Measurements from ENCODE around the gene CFAP299. TPM values are rescaled to one million over a fixed set of nuclear protein-coding genes. Genes with fewer than 3 reads are reported as not detected.
A peak's percentile ranks its signal among the peaks of the same experiment; 100 is the strongest.

Gene CFAP299
- total RNA-seq, 1 experiment from 2014 or later = not detected

- TF ChIP-seq CTCF (conservative IDR thresholded peaks at IDR 0.05; ENCODE audit: low read depth, low read length) = peak; percentile 43
- no peak for TF ChIP-seq EZH2 (IDR thresholded peaks at IDR 0.05; ENCODE audit: borderline replicate concordance, low read depth, low read length, poor library complexity, severe bottlenecking)
- no peak overlapping the region for H3K4me3 ChIP-seq (ENCODE audit: low read depth, low read length, poor library complexity, severe bottlenecking)
- BruUV-seq (replicated peaks) = no TSS peak
- H3K27ac ChIP-seq (ENCODE audit: low read depth, low read length, poor library complexity, severe bottlenecking) = no peak overlapping the region
- peaks cover 6% of the 10 kb centered on the region for H3K27me3 ChIP-seq (replicated peaks; ENCODE audit: insufficient read depth, low read depth, low read length, poor library complexity)
- no peaks in the 10 kb centered on the region for H3K4me1 ChIP-seq (ENCODE audit: insufficient read depth, low read length, poor library complexity, severe bottlenecking)
- ChIA-PET POLR2A (ENCODE audit: low non-redundant PET) (no interaction called here), CTCF (no interaction called here)
- H3K9me3 ChIP-seq (ENCODE audit: low read depth, low read length, poor library complexity, severe bottlenecking) = no peaks in the 10 kb centered on the region
- intact Hi-C loops (cut with micrococcal nuclease; ENCODE audit: unreplicated experiment) = loop anchor here (2.0 to 5.0 kb wide), 2 partner anchors 629 to 691 kb away; no protein-coding TSS in a partner anchor
- H3K36me3 ChIP-seq (ENCODE audit: insufficient read depth, low read length, poor library complexity, severe bottlenecking) = no peaks in the 10 kb centered on the region
- DNase-seq (ENCODE audit: low spot score) = peak; percentile 14
These were observed 25.9 kb downstream of the CFAP299 start for GRCh38 chr4:80361329-80361900.

- POLR2A ChIA-PET (ENCODE audit: low non-redundant PET) = no interaction called here
- DNase-seq (ENCODE audit: low spot score) = peak; percentile 29
These were observed 27.1 kb downstream of the CFAP299 start for GRCh38 chr4:80362578-80363181.

GRCh38 chr4:80365928-80366327 lies 30.4 kb downstream of the CFAP299 start:
- TF ChIP-seq EZH2 (IDR thresholded peaks at IDR 0.05; ENCODE audit: borderline replicate concordance, low read depth, low read length, poor library complexity, severe bottlenecking) = no peak
- peak; percentile 56 for TF ChIP-seq CTCF (conservative IDR thresholded peaks at IDR 0.05; ENCODE audit: low read depth, low read length)
- Histone ChIP-seq H3K27ac (ENCODE audit: low read depth, low read length, poor library complexity, severe bottlenecking) (no peak overlapping the region), H3K4me3 (ENCODE audit: low read depth, low read length, poor library complexity, severe bottlenecking) (no peak overlapping the region), H3K4me1 (ENCODE audit: insufficient read depth, low read length, poor library complexity, severe bottlenecking) (no peaks in the 10 kb centered on the region), H3K36me3 (ENCODE audit: insufficient read depth, low read length, poor library complexity, severe bottlenecking) (no peaks in the 10 kb centered on the region), H3K27me3 (replicated peaks; ENCODE audit: insufficient read depth, low read depth, low read length, poor library complexity) (no peaks in the 10 kb centered on the region), H3K9me3 (ENCODE audit: low read depth, low read length, poor library complexity, severe bottlenecking) (no peaks in the 10 kb centered on the region)
- DNase-seq (ENCODE audit: low spot score) = peak; percentile 16
- CTCF ChIA-PET = no interaction called here
- BruUV-seq (replicated peaks) = no TSS peak
- intact Hi-C loops (cut with micrococcal nuclease; ENCODE audit: unreplicated experiment) = loop anchor here (5.0 kb wide), 1 partner anchor 671 kb away; no protein-coding TSS in a partner anchor
- POLR2A ChIA-PET (ENCODE audit: low non-redundant PET) = no interaction called here

More at GRCh38 chr4:80362578-80363181, 27.1 kb downstream of the CFAP299 start:
- TF ChIP-seq EZH2 (IDR thresholded peaks at IDR 0.05; ENCODE audit: borderline replicate concordance, low read depth, low read length, poor library complexity, severe bottlenecking) = no peak
- TF ChIP-seq CTCF (conservative IDR thresholded peaks at IDR 0.05; ENCODE audit: low read depth, low read length) = peak; percentile 52
- Histone ChIP-seq H3K4me3 (ENCODE audit: low read depth, low read length, poor library complexity, severe bottlenecking) (no peak overlapping the region), H3K36me3 (ENCODE audit: insufficient read depth, low read length, poor library complexity, severe bottlenecking) (no peaks in the 10 kb centered on the region), H3K9me3 (ENCODE audit: low read depth, low read length, poor library complexity, severe bottlenecking) (no peaks in the 10 kb centered on the region), H3K27me3 (replicated peaks; ENCODE audit: insufficient read depth, low read depth, low read length, poor library complexity) (peaks cover 3% of the 10 kb centered on the region), H3K27ac (ENCODE audit: low read depth, low read length, poor library complexity, severe bottlenecking) (no peak overlapping the region), H3K4me1 (ENCODE audit: insufficient read depth, low read length, poor library complexity, severe bottlenecking) (no peaks in the 10 kb centered on the region)
- CTCF ChIA-PET = interaction anchor here (0.6 kb wide), 2 partner anchors 143 to 627 kb away, joined by 3 read pairs; no protein-coding TSS in a partner anchor
- no TSS peak for BruUV-seq (replicated peaks)
- intact Hi-C loops (cut with micrococcal nuclease; ENCODE audit: unreplicated experiment) = loop anchor here (5.0 kb wide), 1 partner anchor 690 kb away; no protein-coding TSS in a partner anchor
